ENCODE data around the gene SAXO1.
"Not testable (repeated sequence)": the region's sequence is repeated elsewhere in the genome, so short reads cannot be mapped to it uniquely, and the experiment has no call there.

The SAXO1 gene

GRCh38 chr9:18970393-18970792 lies 62.6 kb downstream of the SAXO1 start:
- no peak for DNase-seq (ENCODE audit: low read depth)

- no peak for DNase-seq (ENCODE audit: low read depth)
These were observed 63.9 kb downstream of the SAXO1 start for GRCh38 chr9:18969128-18969527.

GRCh38 chr9:18955626-18956025 lies 77.4 kb downstream of the SAXO1 start:
- DNase-seq (ENCODE audit: low read depth): no peak

- DNase-seq (ENCODE audit: low read depth): no peak
These were observed 81.1 kb downstream of the SAXO1 start for GRCh38 chr9:18951936-18952335.

GRCh38 chr9:18947892-18948339 lies 85.1 kb downstream of the SAXO1 start:
- DNase-seq (ENCODE audit: low read depth): no peak

GRCh38 chr9:18942801-18943200 lies 90.2 kb downstream of the SAXO1 start:
- DNase-seq (ENCODE audit: low read depth): no peak

- no peak for DNase-seq (ENCODE audit: low read depth)
These were observed 91.8 kb downstream of the SAXO1 start for GRCh38 chr9:18941060-18941740.

GRCh38 chr9:18939943-18940342 lies 93.1 kb downstream of the SAXO1 start:
- DNase-seq (ENCODE audit: low read depth): no peak

- DNase-seq (ENCODE audit: low read depth): no peak
These were observed 96.7 kb downstream of the SAXO1 start for GRCh38 chr9:18936094-18936871.

- no peak for DNase-seq (ENCODE audit: low read depth)
These were observed 97.5 kb downstream of the SAXO1 start for GRCh38 chr9:18935541-18935940.

GRCh38 chr9:18930611-18931010 lies 102.4 kb downstream of the SAXO1 start:
- DNase-seq (ENCODE audit: low read depth): not testable (repeated sequence)

GRCh38 chr9:18928711-18929110 lies 104.3 kb downstream of the SAXO1 start:
- DNase-seq (ENCODE audit: low read depth): no peak

GRCh38 chr9:18926513-18926912 lies 106.5 kb downstream of the SAXO1 start:
- no peak for DNase-seq (ENCODE audit: low read depth)

- no peak for DNase-seq (ENCODE audit: low read depth)
These were observed 107.1 kb downstream of the SAXO1 start for GRCh38 chr9:18925880-18926279.

- DNase-seq (ENCODE audit: low read depth): no peak
These were observed 109.2 kb downstream of the SAXO1 start for GRCh38 chr9:18923671-18924430.

- DNase-seq (ENCODE audit: low read depth): no peak
These were observed 109.8 kb downstream of the SAXO1 start for GRCh38 chr9:18923167-18923566.

GRCh38 chr9:18922161-18922885 lies 110.7 kb downstream of the SAXO1 start:
- no peak for DNase-seq (ENCODE audit: low read depth)

GRCh38 chr9:18921366-18922075 lies 111.5 kb downstream of the SAXO1 start:
- no peak for DNase-seq (ENCODE audit: low read depth)

GRCh38 chr9:18920141-18921084 lies 112.6 kb downstream of the SAXO1 start:
- no peak for DNase-seq (ENCODE audit: low read depth)

GRCh38 chr9:18911714-18912342 lies 121.2 kb downstream of the SAXO1 start:
- no peak for DNase-seq (ENCODE audit: low read depth)
